ENCODE measurements around the gene CACHD1. TPM values are rescaled to one million over a fixed set of nuclear protein-coding genes. Genes with fewer than 3 reads are reported as not detected.

The CACHD1 gene
- total RNA-seq, 4 donors from 2014 or later, result 6.9 to 14.7 (median 11.6) TPM

- no peak overlapping the region for H3K27ac ChIP-seq
- H3K4me3 ChIP-seq, result no peak overlapping the region
- WGBS, result 86% methylated on average over 1 of the region's 1 CpG
- DNase-seq (ENCODE audit: low spot score in 2 of 2), result no peak
- H3K27me3 ChIP-seq, result no peaks in the 10 kb centered on the region
- no peaks in the 10 kb centered on the region for H3K9me3 ChIP-seq
- H3K4me1 ChIP-seq, result peaks cover 9% of the 10 kb centered on the region
- TF ChIP-seq POLR2AphosphoS5 (IDR thresholded peaks at IDR 0.05) (no peak), EP300 (IDR thresholded peaks at IDR 0.05) (no peak), POLR2A (IDR thresholded peaks at IDR 0.05) (no peak)
- TF ChIP-seq, protein P1, sequence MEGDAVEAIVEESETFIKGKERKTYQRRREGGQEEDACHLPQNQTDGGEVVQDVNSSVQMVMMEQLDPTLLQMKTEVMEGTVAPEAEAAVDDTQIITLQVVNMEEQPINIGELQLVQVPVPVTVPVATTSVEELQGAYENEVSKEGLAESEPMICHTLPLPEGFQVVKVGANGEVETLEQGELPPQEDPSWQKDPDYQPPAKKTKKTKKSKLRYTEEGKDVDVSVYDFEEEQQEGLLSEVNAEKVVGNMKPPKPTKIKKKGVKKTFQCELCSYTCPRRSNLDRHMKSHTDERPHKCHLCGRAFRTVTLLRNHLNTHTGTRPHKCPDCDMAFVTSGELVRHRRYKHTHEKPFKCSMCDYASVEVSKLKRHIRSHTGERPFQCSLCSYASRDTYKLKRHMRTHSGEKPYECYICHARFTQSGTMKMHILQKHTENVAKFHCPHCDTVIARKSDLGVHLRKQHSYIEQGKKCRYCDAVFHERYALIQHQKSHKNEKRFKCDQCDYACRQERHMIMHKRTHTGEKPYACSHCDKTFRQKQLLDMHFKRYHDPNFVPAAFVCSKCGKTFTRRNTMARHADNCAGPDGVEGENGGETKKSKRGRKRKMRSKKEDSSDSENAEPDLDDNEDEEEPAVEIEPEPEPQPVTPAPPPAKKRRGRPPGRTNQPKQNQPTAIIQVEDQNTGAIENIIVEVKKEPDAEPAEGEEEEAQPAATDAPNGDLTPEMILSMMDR (IDR thresholded peaks at IDR 0.05), result no peak
- no peaks in the 10 kb centered on the region for H3K36me3 ChIP-seq
Observed at GRCh38 chr1:64482720-64483119, 12.8 kb downstream of the CACHD1 start.

GRCh38 chr1:64483731-64484414 is 13.9 kb downstream of the CACHD1 start:
- no peaks in the 10 kb centered on the region for H3K36me3 ChIP-seq
- H3K9me3 ChIP-seq, result no peaks in the 10 kb centered on the region
- peaks cover 9% of the 10 kb centered on the region for H3K4me1 ChIP-seq
- no peak for DNase-seq (ENCODE audit: low spot score in 2 of 2)
- no peak overlapping the region for H3K27ac ChIP-seq
- H3K27me3 ChIP-seq, result no peaks in the 10 kb centered on the region
- 92% methylated on average over 7 of the region's 7 CpGs for WGBS
- no peak overlapping the region for H3K4me3 ChIP-seq
- TF ChIP-seq, protein P1 (IDR thresholded peaks at IDR 0.05), result no peak
- TF ChIP-seq POLR2AphosphoS5 (IDR thresholded peaks at IDR 0.05) (no peak), EP300 (IDR thresholded peaks at IDR 0.05) (no peak), POLR2A (IDR thresholded peaks at IDR 0.05) (no peak)

DNA sequence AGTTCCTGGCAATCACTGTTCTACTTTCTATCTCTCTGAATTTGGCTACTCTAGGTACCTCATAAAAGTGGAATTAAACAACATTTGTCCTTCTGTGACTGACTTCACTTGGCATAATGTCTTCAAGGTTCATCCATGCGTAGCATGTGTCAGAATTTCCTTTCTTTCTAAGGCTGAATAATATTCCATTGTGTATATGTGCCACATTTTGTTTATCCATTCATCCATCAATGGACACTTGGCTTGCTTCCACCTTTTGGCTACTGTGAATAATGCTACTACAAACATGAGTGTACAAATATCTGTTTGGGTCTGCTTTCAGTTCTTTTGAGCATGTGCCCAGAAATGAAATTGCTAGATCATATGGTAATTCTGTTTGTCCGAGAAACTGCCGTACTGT is 14.7 kb downstream of the CACHD1 start:
- peaks cover 9% of the 10 kb centered on the region for H3K4me1 ChIP-seq
- TF ChIP-seq, protein P1 (IDR thresholded peaks at IDR 0.05), result no peak
- TF ChIP-seq POLR2A (IDR thresholded peaks at IDR 0.05) (no peak), POLR2AphosphoS5 (IDR thresholded peaks at IDR 0.05) (no peak), EP300 (IDR thresholded peaks at IDR 0.05) (no peak)
- H3K27ac ChIP-seq, result no peak overlapping the region
- 72% methylated on average over 3 of the region's 3 CpGs for WGBS
- no peaks in the 10 kb centered on the region for H3K9me3 ChIP-seq
- no peak overlapping the region for H3K4me3 ChIP-seq
- DNase-seq (ENCODE audit: low spot score in 2 of 2), result no peak
- H3K36me3 ChIP-seq, result no peaks in the 10 kb centered on the region
- no peaks in the 10 kb centered on the region for H3K27me3 ChIP-seq

DNA sequence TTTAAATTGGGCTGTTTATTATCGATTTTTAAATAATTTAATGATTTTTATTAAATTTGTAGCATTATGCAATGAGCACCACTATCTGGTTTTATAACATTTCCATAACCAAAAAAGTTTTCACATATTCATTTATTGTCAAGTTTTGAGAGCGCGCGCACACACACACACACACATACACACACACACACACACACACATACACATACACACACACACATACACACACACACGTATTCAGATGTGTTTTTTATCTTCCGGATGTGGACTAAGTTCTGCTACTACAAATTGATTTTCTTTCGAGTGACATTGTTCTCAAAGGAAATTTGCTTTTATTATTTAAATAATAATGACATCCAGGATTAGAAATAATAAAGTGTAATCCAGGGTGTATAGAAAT is 16.3 kb downstream of the CACHD1 start:
- 88% methylated on average over 7 of the region's 7 CpGs for WGBS
- Histone ChIP-seq H3K27me3 (no peaks in the 10 kb centered on the region), H3K27ac (no peak overlapping the region), H3K9me3 (no peaks in the 10 kb centered on the region), H3K36me3 (no peaks in the 10 kb centered on the region), H3K4me1 (peaks cover 11% of the 10 kb centered on the region), H3K4me3 (no peak overlapping the region)
- TF ChIP-seq POLR2AphosphoS5 (IDR thresholded peaks at IDR 0.05) (no peak), EP300 (IDR thresholded peaks at IDR 0.05) (no peak), POLR2A (IDR thresholded peaks at IDR 0.05) (no peak)
- TF ChIP-seq, protein P1 (IDR thresholded peaks at IDR 0.05), result no peak
- DNase-seq (ENCODE audit: low spot score in 2 of 2), result no peak

GRCh38 chr1:64487061-64487460 is 17.1 kb downstream of the CACHD1 start:
- 94% methylated on average over 1 of the region's 1 CpG for WGBS
- DNase-seq (ENCODE audit: low spot score in 2 of 2), result no peak
- H3K36me3 ChIP-seq, result no peaks in the 10 kb centered on the region
- H3K4me3 ChIP-seq, result no peak overlapping the region
- no peaks in the 10 kb centered on the region for H3K27me3 ChIP-seq
- H3K9me3 ChIP-seq, result no peaks in the 10 kb centered on the region
- H3K4me1 ChIP-seq, result peaks cover 9% of the 10 kb centered on the region
- H3K27ac ChIP-seq, result no peak overlapping the region
- no peak for TF ChIP-seq POLR2AphosphoS5 (IDR thresholded peaks at IDR 0.05)
- no peak for TF ChIP-seq EP300 (IDR thresholded peaks at IDR 0.05)
- TF ChIP-seq, protein P1 (IDR thresholded peaks at IDR 0.05), result no peak
- TF ChIP-seq POLR2A (IDR thresholded peaks at IDR 0.05), result no peak
